ENCODE results near the gene CRABP2. TPM values are rescaled to one million over a fixed set of nuclear protein-coding genes. Genes with fewer than 3 reads are reported as not detected.
A peak's percentile ranks its signal among the peaks of the same experiment; 100 is the strongest.

The CRABP2 gene
- total RNA-seq, 1 donor from 2014 or later = 606 TPM

DNA sequence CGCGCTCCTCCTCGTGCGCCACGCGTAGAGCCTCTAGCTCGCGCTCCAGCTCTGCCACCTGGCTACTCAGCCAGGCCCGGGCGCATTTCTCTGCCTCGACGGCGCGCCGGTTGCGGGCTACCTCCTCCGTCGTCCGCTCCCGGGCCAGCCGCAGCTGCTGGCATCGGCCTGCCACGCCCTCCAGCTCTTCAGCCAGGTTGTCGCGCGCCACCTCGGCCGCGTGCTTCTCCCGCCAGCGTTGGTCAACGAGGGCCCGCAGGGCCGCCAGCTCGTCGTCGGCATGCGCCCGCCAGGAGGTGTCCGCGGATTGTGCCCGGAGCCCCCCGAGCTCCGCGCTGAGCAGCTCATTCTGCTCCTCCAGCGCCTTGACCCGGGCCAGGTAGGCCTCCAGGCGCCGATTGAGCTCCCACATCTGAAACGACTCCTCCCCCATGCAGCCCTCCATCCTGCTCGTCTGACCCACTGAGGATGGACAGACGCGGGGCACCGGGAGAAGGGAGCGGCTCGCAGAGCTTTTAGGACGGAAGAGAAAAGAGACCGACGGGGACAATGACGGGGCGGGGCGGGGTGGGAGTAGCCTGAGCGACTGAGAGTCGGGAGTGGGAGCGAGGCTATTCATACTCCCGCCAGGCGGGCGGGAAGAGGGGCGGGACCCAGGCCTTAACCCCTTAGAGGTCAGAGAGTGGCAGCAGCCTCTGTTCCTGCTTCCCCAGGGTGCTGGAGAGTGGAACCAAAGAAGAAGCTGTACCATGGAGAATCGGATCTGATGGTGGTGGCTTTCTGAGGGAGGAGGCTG lies 28.4 kb downstream of the CRABP2 start, which contains the start of gene NES:
TSS of gene NES (minus strand) at position 588 of the 796 bp plus-strand sequence. CDS start at position 445, 143 bp downstream.
- H3K27me3 Mint-ChIP-seq (ENCODE audit: low read depth) = peaks cover 18% of the 10 kb centered on the region
- no peak for TF ChIP-seq CTCF (conservative IDR thresholded peaks at IDR 0.05)
- peak; percentile 81 for DNase-seq (ENCODE audit: low read depth, low spot score)
- peaks cover 53% of the 10 kb centered on the region for H3K4me1 Mint-ChIP-seq
- peaks cover 17% of the 10 kb centered on the region for H3K36me3 Mint-ChIP-seq (ENCODE audit: low read depth)
- no peaks in the 10 kb centered on the region for H3K9me3 Mint-ChIP-seq
- H3K4me3 Mint-ChIP-seq = peak within 1 kb of the TSS; percentile 93
- peak within 1 kb of the TSS; percentile 97 for H3K27ac Mint-ChIP-seq (ENCODE audit: unreplicated experiment)

GRCh38 chr1:156676114-156676819 lies 29.1 kb downstream of the CRABP2 start:
- Mint-ChIP-seq H3K27me3 (ENCODE audit: low read depth) (peaks cover 18% of the 10 kb centered on the region), H3K9me3 (no peaks in the 10 kb centered on the region), H3K4me1 (peaks cover 60% of the 10 kb centered on the region), H3K4me3 (peak overlapping the region; percentile 93), H3K27ac (ENCODE audit: unreplicated experiment) (peak overlapping the region; percentile 96), H3K36me3 (ENCODE audit: low read depth) (peaks cover 25% of the 10 kb centered on the region)
- TF ChIP-seq CTCF (conservative IDR thresholded peaks at IDR 0.05) = no peak
- no peak for DNase-seq (ENCODE audit: low read depth, low spot score)

DNA sequence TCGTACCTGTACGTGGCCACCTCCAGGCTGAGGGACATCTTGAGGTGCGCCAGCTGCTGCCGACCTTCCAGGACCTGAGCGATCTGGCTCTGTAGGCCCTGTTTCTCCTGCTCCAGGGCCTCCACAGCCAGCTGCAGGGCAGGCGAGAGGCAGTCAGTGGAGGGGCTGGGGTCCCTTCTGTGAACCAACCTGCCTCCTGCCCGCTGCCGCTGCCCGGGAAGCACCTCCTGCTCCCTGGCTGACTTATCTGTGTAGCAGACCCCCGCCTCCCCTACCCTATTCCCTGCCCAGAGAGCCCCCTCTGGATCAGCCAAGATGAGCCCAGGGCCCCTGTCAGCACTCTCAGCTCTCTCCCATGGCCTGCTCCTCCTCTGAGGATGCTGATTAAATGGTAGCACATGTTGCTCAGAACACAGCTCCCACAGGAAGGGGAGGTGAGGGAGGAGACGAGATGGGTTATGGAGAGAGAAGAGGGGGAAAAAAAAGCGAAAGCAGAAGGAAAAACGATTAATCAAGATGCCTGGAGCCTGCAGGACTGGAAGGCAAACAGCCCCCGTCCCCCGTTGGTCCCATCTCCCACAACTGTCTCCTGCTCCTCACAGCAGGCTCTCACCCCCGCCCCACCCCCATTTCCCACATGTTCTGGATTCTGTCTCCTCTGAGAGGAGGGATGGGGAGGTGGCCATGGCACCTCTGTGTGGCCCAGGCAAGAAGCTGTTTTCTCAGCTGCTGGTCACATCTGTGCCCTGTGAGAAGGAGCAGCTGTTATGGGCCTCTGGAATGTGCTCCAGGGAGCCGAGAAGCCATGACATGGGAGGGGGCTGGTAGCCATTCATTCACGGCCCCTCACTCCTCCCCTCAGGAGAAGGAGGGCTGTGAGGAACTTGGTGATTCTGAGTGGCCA lies 29.9 kb downstream of the CRABP2 start:
- Mint-ChIP-seq H3K27ac (ENCODE audit: unreplicated experiment) (peak overlapping the region; percentile 96), H3K36me3 (ENCODE audit: low read depth) (peaks cover 28% of the 10 kb centered on the region), H3K9me3 (no peaks in the 10 kb centered on the region), H3K27me3 (ENCODE audit: low read depth) (peaks cover 18% of the 10 kb centered on the region), H3K4me3 (peak overlapping the region; percentile 93), H3K4me1 (peaks cover 64% of the 10 kb centered on the region)
- no peak for DNase-seq (ENCODE audit: low read depth, low spot score)
- no peak for TF ChIP-seq CTCF (conservative IDR thresholded peaks at IDR 0.05)

- TF ChIP-seq CTCF (conservative IDR thresholded peaks at IDR 0.05) = no peak
- peak; percentile 67 for DNase-seq (ENCODE audit: low read depth, low spot score)
- H3K27ac Mint-ChIP-seq (ENCODE audit: unreplicated experiment) = peak overlapping the region; percentile 99
- H3K9me3 Mint-ChIP-seq = no peaks in the 10 kb centered on the region
- peaks cover 28% of the 10 kb centered on the region for H3K36me3 Mint-ChIP-seq (ENCODE audit: low read depth)
- peak overlapping the region; percentile 93 for H3K4me3 Mint-ChIP-seq
- peaks cover 79% of the 10 kb centered on the region for H3K4me1 Mint-ChIP-seq
- H3K27me3 Mint-ChIP-seq (ENCODE audit: low read depth) = peaks cover 26% of the 10 kb centered on the region
Observed at GRCh38 chr1:156673387-156674121, 31.8 kb downstream of the CRABP2 start.
